GM12872 (cell line): ENCODE data around the gene ZNFX1.

ENCODE experiments used
- CTCF ChIP-seq: IDR thresholded peaks from 3 replicates; pipeline ENCODE4 v1.5.1; 2011; ENCODE audit warnings: low read depth, mild to moderate bottlenecking, low read length, moderate library complexity; ENCODE audit not compliant: insufficient read depth

ZNFX1 gene

GRCh38 chr20:49219924-49220831 lies 57.7 kb downstream of the ZNFX1 start:
- no peak for TF ChIP-seq CTCF

- TF ChIP-seq CTCF = no peak
Observed at GRCh38 chr20:49219091-49219923, 58.5 kb downstream of the ZNFX1 start, which contains the start of gene DDX27. Gene DDX27, plus strand, starts transcription at chr20:49219416. Its CDS starts 33 bp downstream, at chr20:49219449.

GRCh38 chr20:49216991-49217578 lies 60.8 kb downstream of the ZNFX1 start:
- TF ChIP-seq CTCF = peak; percentile 90

GRCh38 chr20:49215232-49215631 lies 62.6 kb downstream of the ZNFX1 start:
- TF ChIP-seq CTCF = no peak

- no peak for TF ChIP-seq CTCF
Observed at GRCh38 chr20:49214571-49214970, 63.3 kb downstream of the ZNFX1 start.

- TF ChIP-seq CTCF = no peak
Observed at GRCh38 chr20:49210757-49211110, 67.1 kb downstream of the ZNFX1 start.
